COLO668 (cell line): Measurements from ENCODE around the gene ATP2A3.

ENCODE experiments used
- DNase-seq: peaks from one replicate; lab custom pipeline; 2025; ENCODE audit not compliant: unreplicated experiment; lab: John Stamatoyannopoulos, UW

Gene ATP2A3

DNA sequence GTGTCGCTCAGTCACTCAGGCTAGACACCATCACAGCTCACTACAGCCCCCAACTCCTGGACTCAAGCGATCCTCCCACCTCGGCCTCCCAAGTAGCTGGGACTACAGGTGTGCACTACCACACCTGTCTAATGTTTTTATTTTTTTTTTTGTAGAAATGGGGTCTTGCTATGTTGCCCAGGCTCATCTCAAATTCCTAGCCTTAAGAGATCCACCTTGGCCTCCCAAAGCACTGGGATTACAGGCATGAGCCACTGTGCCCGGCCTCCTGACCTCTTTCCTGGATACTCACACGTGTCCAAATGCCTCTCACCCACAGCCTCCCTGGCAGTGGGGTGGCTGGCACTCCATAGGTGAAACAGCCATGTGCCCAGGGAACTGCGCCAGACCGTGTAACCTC, 88.9 kb downstream of the ATP2A3 start:
- DNase-seq: no peak
